Peyer's patch (tissue), 4 donors: Measurements from ENCODE around the gene CAPS. TPM values are rescaled to one million over a fixed set of nuclear protein-coding genes. Genes with fewer than 3 reads are reported as not detected.

ENCODE experiments used
- DNase-seq, 3 donors: peaks; one replicate each; pipeline ENCODE4 v3.0.0-alpha.2; 2017 to 2019
- H3K27ac ChIP-seq, 4 donors: fragments of 200-600 bp; sonication (generic); one replicate each; pipeline ENCODE4 v1.5.1; 2016 to 2019
- H3K27me3 ChIP-seq, 2 donors: fragments of 200-600 bp; sonication (generic); one replicate each; pipeline ENCODE4 v1.5.1; 2019
- H3K36me3 ChIP-seq, 3 donors: fragments of 200-600 bp; sonication (generic); one replicate each; pipeline ENCODE4 v1.5.1; 2016 to 2019
- H3K4me1 ChIP-seq, 4 donors: fragments of 200-600 bp; sonication (generic); one replicate each; pipeline ENCODE4 v1.5.1; 2016 to 2019
- H3K4me3 ChIP-seq, 4 donors: fragments of 200-600 bp; sonication (generic); 1 replicate in 3 of 4; 2 replicates in 1 of 4; pipeline ENCODE4 v1.5.1; 2016 to 2019; ENCODE audit warnings: mild to moderate bottlenecking in 1 of 4
- H3K9me3 ChIP-seq, 4 donors: fragments of 200-600 bp; sonication (generic); one replicate each; pipeline ENCODE4 v1.5.1; 2016 to 2019; ENCODE audit warnings: mild to moderate bottlenecking in 1 of 4
- POLR2A ChIP-seq, 2 donors: fragments of 450-650 bp; IDR thresholded peaks; one replicate each; pipeline ENCODE4 v1.5.1; 2017; ENCODE audit warnings: antibody characterized with exemption in 2 of 2, mild to moderate bottlenecking in 2 of 2, moderate library complexity in 2 of 2
- total RNA-seq, 4 donors: library from RNA; depleted of rRNA; stranded (reverse); fragments of >200 nt; gene quantifications; one replicate each; pipeline ENCODE4 v1.1.0, GENCODE V29; 2016
- TF ChIP-seq, protein P1 (sequence below), 6 experiments: fragments of 450-650 bp in 4 of 6; fragments of 200-600 bp in 2 of 6; sonication (generic) in 1 of 6; IDR thresholded peaks; one replicate each; pipeline ENCODE4 v1.5.1; 2017 to 2019; ENCODE audit warnings: antibody characterized with exemption in 6 of 6, mild to moderate bottlenecking in 3 of 6, moderate library complexity in 1 of 6

CAPS gene
- total RNA-seq, 4 donors from 2014 or later, result 9.5 to 44.6 (median 24.4) TPM

DNA sequence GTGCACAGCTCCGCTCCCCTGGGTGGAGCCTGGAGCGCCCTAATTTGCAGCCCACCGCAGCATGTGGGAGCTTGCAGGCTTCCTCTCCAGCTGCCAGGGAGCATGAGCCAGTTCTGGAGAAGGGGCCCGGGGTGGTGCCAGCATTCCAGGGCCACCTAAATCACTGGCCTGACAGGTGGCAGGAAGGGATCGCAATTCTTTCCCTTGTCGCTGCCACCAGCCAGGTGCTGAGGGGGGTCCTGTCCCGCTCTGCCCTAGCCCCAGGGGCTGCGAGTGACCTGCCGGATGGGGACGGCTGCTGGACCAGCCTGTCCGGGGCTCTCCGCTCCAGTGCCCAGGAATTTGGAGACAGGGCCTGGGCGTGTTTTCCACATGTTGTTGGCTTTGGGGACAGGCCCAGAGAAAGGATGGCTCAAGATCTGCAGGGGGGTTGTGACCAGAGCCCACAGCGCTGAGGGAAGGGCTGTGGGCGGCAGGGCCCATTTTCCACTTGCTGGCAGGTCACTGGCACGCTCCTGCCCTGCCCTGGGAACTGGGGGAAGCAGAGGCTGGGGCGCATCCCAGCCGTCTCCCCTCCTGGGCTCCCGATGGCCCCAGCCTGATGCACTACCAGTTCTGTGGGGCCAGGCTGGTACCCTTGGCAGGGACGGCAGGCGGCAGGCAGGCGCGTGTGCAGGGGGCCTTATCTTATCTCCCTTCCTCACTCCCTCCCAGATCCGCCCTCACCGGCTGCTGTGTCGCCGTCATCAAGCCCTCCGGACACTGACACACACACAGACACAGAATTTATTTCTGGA lies 19.9 kb upstream of the CAPS start:
- no peaks in the 10 kb centered on the region for H3K27me3 ChIP-seq
- no peaks in the 10 kb centered on the region for H3K9me3 ChIP-seq
- no peak for DNase-seq
- H3K36me3 ChIP-seq, result peaks cover 0 to 29% (median 0%) of the 10 kb centered on the region in 3 donors
- no peak overlapping the region for H3K4me3 ChIP-seq
- H3K27ac ChIP-seq, result no peak overlapping the region
- peaks cover 0 to 20% (median 0%) of the 10 kb centered on the region in 4 donors for H3K4me1 ChIP-seq
- TF ChIP-seq POLR2A (IDR thresholded peaks at IDR 0.05), result no peak
- TF ChIP-seq, protein P1, sequence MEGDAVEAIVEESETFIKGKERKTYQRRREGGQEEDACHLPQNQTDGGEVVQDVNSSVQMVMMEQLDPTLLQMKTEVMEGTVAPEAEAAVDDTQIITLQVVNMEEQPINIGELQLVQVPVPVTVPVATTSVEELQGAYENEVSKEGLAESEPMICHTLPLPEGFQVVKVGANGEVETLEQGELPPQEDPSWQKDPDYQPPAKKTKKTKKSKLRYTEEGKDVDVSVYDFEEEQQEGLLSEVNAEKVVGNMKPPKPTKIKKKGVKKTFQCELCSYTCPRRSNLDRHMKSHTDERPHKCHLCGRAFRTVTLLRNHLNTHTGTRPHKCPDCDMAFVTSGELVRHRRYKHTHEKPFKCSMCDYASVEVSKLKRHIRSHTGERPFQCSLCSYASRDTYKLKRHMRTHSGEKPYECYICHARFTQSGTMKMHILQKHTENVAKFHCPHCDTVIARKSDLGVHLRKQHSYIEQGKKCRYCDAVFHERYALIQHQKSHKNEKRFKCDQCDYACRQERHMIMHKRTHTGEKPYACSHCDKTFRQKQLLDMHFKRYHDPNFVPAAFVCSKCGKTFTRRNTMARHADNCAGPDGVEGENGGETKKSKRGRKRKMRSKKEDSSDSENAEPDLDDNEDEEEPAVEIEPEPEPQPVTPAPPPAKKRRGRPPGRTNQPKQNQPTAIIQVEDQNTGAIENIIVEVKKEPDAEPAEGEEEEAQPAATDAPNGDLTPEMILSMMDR (IDR thresholded peaks at IDR 0.05), result no peak

DNA sequence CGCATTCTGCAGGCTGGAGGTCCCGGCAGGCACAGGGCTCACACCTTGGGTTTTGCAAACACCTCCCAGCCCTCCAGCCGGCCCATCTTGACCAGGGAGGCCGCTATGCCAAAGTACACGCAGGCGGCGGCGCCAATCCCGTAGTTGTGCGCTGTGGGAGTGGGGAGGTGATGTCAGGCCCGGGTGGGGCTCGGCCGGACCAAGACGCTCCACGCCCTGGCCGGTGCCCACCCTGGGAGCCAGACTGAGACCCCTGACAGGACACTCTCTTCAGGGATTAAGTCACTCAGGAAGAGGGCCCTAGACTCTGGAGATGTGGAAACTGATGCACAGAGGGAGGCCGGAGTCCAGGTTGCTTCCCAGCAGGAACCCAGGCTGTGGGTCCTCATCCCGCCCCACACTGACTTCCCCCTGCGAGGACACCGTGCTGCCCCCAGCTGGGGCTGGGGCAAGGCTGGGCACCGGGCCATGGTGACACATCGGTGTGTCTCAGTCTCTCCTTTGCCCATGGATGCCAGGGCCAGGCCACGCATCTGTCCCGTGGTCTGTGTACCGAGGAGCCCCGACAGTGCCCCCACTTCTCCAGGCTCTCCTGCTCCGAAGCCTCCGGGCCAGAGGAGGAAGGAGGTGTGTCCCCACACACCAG lies 19.2 kb upstream of the CAPS start:
- Histone ChIP-seq H3K27ac (no peak overlapping the region), H3K36me3 (peaks cover 0 to 31% (median 0%) of the 10 kb centered on the region in 3 donors), H3K4me1 (peaks cover 0 to 14% (median 0%) of the 10 kb centered on the region in 4 donors), H3K4me3 (no peak overlapping the region), H3K9me3 (no peaks in the 10 kb centered on the region), H3K27me3 (no peaks in the 10 kb centered on the region)
- TF ChIP-seq, protein P1 (IDR thresholded peaks at IDR 0.05), result no peak
- TF ChIP-seq POLR2A (IDR thresholded peaks at IDR 0.05), result no peak
- DNase-seq, result no peak

DNA sequence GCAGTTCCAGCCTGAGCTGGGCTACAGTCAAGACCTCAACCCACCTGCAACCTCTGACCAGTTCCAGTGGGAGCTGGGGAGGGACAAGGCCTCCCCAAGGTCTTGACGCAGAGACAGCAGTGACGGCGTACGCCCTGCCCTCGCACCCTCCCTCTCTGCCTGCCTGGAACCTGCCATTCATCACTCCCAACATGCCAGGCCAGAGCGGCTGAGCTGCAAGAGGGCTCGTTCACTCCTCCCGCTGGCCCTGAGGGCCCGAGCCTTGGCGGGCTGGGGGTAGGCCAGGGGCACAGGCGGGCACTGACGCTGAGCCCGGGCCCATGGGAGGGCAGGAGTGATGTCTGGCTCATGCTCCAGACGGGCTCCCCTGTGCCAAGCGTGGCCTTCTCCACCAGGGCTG lies 18.6 kb upstream of the CAPS start:
- Histone ChIP-seq H3K27me3 (no peaks in the 10 kb centered on the region), H3K4me1 (peaks cover 0 to 10% (median 0%) of the 10 kb centered on the region in 4 donors), H3K4me3 (no peak overlapping the region), H3K27ac (no peak overlapping the region), H3K9me3 (no peaks in the 10 kb centered on the region), H3K36me3 (peaks cover 0 to 37% (median 0%) of the 10 kb centered on the region in 3 donors)
- no peak for DNase-seq
- TF ChIP-seq POLR2A (IDR thresholded peaks at IDR 0.05), result no peak
- TF ChIP-seq, protein P1 (IDR thresholded peaks at IDR 0.05), result no peak

DNA sequence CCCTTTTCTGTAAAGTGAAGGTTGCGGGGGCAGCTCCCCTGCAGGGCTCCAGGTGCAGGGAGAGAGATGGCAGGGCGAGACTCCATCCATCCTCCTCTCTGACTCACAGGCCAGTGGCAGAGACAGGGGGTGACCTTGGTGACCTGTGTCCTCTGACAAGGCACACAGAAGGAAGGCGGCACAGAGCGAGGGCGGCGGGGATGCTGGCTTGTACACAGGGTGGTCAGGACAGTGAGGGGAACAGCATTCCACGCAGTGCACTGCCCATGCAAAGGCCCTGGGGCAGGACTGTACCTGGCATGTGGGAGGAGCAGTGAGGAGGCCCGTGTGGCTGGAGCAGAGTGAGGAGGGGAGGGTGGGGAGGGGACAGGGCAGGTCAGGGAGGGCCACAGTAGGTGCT lies 18.2 kb upstream of the CAPS start:
- no peak overlapping the region for H3K4me3 ChIP-seq
- TF ChIP-seq POLR2A (IDR thresholded peaks at IDR 0.05), result no peak
- H3K36me3 ChIP-seq, result peaks cover 0 to 38% (median 0%) of the 10 kb centered on the region in 3 donors
- peaks cover 0 to 10% (median 0%) of the 10 kb centered on the region in 4 donors for H3K4me1 ChIP-seq
- DNase-seq, result no peak
- H3K27ac ChIP-seq, result no peak overlapping the region
- no peaks in the 10 kb centered on the region for H3K27me3 ChIP-seq
- no peaks in the 10 kb centered on the region for H3K9me3 ChIP-seq

DNA sequence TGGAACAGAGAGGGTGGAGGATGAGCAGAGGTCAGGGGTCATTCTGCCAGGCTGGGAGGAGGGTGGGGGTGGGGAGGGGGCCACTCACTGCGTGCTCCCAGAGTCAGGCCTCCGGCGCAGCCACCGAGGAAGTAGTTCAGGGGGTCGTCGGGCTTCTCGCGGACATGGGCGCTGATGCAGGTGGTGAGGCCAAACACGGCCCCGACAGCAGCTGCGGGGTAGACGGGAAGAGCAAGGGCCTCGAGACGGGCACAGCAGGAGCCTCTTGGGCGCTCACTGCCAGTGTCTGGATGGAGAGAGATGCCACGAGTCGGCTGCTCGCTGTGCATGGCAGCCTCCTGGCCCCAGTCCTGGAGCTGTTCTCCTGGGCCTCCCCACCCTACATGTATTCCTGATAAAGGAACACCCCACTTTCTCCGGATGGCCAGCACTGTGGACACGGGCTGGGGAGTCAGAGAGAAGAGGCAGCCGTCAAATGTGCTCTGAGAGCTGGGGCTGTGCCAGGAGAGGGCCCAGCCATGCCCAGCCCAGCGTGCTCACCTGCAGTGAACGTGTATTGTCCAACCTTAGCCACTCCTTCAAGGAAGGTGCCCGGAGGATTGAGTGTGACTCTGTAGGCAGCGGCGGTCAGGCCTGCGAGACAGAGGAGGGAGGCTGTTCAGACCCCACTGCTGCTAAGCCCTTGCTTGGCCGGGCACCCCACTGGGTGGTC lies 17.5 kb upstream of the CAPS start:
- Histone ChIP-seq H3K27ac (no peak overlapping the region), H3K4me3 (no peak overlapping the region), H3K36me3 (peaks cover 0 to 38% (median 0%) of the 10 kb centered on the region in 3 donors), H3K9me3 (no peaks in the 10 kb centered on the region), H3K4me1 (peaks cover 0 to 10% (median 0%) of the 10 kb centered on the region in 4 donors), H3K27me3 (no peaks in the 10 kb centered on the region)
- TF ChIP-seq, protein P1 (IDR thresholded peaks at IDR 0.05), result no peak
- no peak for TF ChIP-seq POLR2A (IDR thresholded peaks at IDR 0.05)
- no peak for DNase-seq
